GM19467 (cell line): Measurements from ENCODE around the gene DEFB124.
"Not testable (repeated sequence)": the region's sequence is repeated elsewhere in the genome, so short reads cannot be mapped to it uniquely, and the experiment has no call there.

ENCODE experiments used
- ATAC-seq: cut with Tn5 transposase; IDR thresholded peaks from one replicate; pipeline ENCODE4 v1.9.1; 2021; ENCODE audit warnings: mild to moderate bottlenecking, moderate library complexity; ENCODE audit not compliant: unreplicated experiment

The DEFB124 gene

DNA sequence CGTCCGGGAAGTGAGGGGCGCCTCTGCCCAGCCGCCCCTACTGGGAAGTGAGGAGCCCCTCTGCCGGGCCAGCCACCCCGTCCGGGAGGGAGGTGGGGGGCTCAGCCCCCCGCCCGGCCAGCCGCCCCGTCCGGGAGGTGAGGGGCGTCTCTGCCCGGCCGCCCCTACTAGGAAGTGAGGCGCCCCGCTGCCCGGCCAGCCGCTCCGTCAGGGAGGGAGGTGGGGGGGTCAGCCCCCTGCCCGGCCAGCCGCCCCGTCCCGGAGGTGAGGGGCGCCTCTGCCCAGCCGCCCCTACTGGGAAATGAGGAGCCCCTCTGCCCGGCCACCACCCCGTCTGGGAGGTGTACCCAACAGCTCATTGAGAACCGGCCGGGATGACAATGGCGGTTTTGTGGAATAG lies 47.4 kb downstream of the DEFB124 start:
- not testable (repeated sequence) for ATAC-seq

DNA sequence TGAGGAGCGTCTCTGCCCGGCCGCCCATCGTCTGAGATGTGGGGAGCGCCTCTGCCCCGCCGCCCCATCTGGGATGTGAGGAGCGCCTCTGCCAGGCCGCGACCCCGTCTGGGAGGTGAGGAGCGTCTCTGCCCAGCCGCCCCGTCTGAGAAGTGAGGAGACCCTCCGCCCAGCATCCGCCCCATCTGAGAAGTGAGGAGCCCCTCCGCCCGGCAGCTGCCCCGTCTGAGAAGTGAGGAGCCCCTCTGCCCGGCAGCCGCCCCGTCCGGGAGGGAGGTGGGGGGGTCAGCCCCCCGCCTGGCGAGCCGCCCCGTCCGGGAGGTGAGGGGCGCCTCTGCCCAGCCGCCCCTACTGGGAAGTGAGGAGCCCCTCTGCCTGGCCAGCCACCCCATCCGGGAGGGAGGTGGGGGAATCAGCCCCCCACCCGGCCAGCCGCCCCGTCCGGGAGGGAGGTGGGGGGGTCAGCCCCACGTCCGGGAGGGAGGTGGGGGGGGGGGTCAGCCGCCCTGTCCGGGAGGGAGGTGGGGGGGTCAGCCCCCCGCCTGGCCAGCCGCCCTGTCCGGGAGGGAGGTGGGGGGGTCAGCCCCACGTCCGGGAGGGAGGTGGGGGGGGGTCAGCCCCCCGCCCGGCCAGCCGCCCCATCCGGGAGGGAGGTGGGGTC lies 47.9 kb downstream of the DEFB124 start:
- ATAC-seq, result not testable (repeated sequence)

DNA sequence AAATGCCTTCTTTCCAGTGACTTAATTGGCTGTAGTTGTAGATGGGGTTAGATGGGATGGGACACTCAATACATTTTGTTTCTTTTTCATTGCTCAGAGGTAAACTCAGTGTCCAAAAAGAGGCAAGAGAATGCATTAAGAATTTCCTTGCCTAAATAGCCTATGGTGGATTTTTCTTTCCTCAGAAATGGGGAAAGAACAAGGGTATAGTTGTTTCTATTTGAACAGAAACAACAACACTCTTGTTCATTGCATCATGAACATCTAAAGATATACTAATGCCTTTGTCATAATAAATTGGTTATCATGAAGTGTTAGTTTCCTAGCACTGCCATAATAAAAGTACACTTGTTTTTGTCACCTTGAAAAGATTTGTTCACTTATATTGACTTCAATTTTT lies 49.1 kb downstream of the DEFB124 start:
- no peak for ATAC-seq

DNA sequence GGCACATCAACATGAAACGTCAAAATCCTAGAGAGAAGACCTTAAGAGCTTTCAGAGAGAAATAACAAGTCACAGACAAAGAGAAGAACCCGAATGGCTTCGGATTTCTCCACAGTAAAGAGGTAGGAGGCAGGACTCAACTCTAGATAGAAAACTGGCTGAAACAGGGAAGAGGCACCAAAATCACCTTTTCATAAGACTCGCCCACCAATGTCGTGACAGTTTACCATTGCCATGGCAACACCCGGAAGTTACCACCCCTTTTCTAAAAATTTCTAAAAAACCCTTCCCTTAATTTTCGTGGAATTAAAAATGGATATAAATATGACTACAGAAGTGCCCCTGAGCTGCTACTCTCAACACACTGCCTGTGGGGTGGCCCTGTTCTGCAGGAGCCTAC lies 56.6 kb downstream of the DEFB124 start:
- no peak for ATAC-seq

DNA sequence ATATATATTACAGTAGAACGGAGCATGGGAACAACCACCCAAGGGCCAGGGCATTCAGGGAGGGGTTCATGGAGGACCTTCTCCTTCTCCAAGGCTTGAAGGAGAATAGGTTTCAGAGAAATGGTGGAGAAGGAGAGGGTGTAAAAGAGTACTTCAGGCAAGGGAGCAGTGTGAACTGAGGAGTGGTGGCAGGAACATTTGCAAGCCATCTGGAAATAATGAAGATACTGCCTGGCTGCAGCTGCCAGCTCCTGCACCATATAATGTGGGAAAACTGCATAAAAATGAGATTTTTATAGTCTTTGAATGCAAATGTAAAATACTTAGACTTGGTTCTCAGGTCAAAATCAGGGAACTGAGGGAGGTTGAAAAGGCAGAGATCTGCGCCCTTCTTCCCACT lies 59.3 kb downstream of the DEFB124 start:
- ATAC-seq, result no peak
